GM12892 (cell line): ENCODE measurements around the gene PPP5C.

ENCODE experiments used
- POLR2A ChIP-seq: IDR thresholded peaks from 2 replicates; pipeline ENCODE4 v1.6.1; 2011; ENCODE audit warnings: low read depth, low read length, control low read depth
- POLR2AphosphoS5 ChIP-seq: IDR thresholded peaks from 2 replicates; pipeline ENCODE4 v1.6.1; 2011; ENCODE audit warnings: low read depth, low read length, control low read depth
- TAF1 ChIP-seq: IDR thresholded peaks from 2 replicates; pipeline ENCODE4 v1.6.1; 2011; ENCODE audit warnings: low read depth, mild to moderate bottlenecking, control low read depth, low read length, borderline replicate concordance

- TF ChIP-seq POLR2A (0 out of 2 replicates have a peak, but pooled peaks have one; percentile 42), TAF1 (peak; percentile 52; the same call in 1 of the 2 replicates), POLR2AphosphoS5 (peak; percentile 36; the same call in 1 of the 2 replicates)
Observed at GRCh38 chr19:46350758-46351159, 3.9 kb downstream of the PPP5C start.
